K562 (cell line): Measurements from ENCODE around the gene ATP5F1C. TPM values are rescaled to one million over a fixed set of nuclear protein-coding genes. Genes with fewer than 3 reads are reported as not detected.

Experiments used
- ARID1B ChIP-seq: fragments of 450-650 bp; IDR thresholded peaks from 2 replicates; pipeline ENCODE4 v1.6.1; 2016; ENCODE audit warnings: antibody characterized with exemption, mild to moderate bottlenecking, inconsistent platforms
- CUX1 ChIP-seq: fragments of 200-800 bp; sonication (Bioruptor generic); IDR thresholded peaks from 2 replicates; pipeline ENCODE4 v1.6.1; 2016; ENCODE audit warnings: missing genetic modification characterization, missing compliant biosample characterization
- ELF2 ChIP-seq: fragments of 250-450 bp; sonication (Bioruptor Pico); IDR thresholded peaks from 2 replicates; pipeline ENCODE4 v1.5.0; 2021; ENCODE audit warnings: mild to moderate bottlenecking
- MNT ChIP-seq, 2 experiments: fragments of 450-650 bp; conservative IDR thresholded peaks; 2 replicates each; pipeline ENCODE4 v1.6.1; 2017; ENCODE audit warnings: mild to moderate bottlenecking in 2 of 2, moderate library complexity in 2 of 2
- NFIX ChIP-seq: fragments of 250-450 bp; sonication (Bioruptor Pico); IDR thresholded peaks from 2 replicates; pipeline ENCODE4 v1.4.0; 2020; ENCODE audit warnings: low read depth, mild to moderate bottlenecking, moderate library complexity
- PHB ChIP-seq: fragments of 250-450 bp; sonication (Bioruptor Pico); IDR thresholded peaks from 2 replicates; pipeline ENCODE4 v1.5.0; 2021
- PHF21A ChIP-seq: fragments of 450-650 bp; IDR thresholded peaks from 2 replicates; pipeline ENCODE4 v1.6.1; 2017; ENCODE audit warnings: low read depth, borderline replicate concordance
- POLR2AphosphoS2 ChIP-seq: IDR thresholded peaks from 2 replicates; pipeline ENCODE4 v1.6.1; 2012; ENCODE audit warnings: low read length, improper control_type of control experiment
- PRMT5 ChIP-seq: sonication (generic); formaldehyde crosslinking; IDR thresholded peaks from 2 replicates; pipeline ENCODE4 v1.5.0; 2020; ENCODE audit warnings: missing genetic modification reagents
- RFX5 ChIP-seq: IDR thresholded peaks from 2 replicates; pipeline ENCODE4 v1.6.1; 2011; ENCODE audit warnings: low read depth, mild to moderate bottlenecking, improper control_type of control experiment, low read length
- SIRT6 ChIP-seq: IDR thresholded peaks from one replicate; pipeline ENCODE4 v1.6.1; 2012; ENCODE audit warnings: low read depth, mild to moderate bottlenecking, control low read depth, inconsistent platforms, low read length, moderate library complexity
- SMAD4 ChIP-seq: fragments of 250-450 bp; sonication (Bioruptor Pico); conservative IDR thresholded peaks from 2 replicates; pipeline ENCODE4 v1.8.0; 2021; ENCODE audit warnings: inconsistent platforms, mild to moderate bottlenecking, moderate library complexity
- SMARCC2 ChIP-seq: fragments of 450-650 bp; IDR thresholded peaks from 2 replicates; pipeline ENCODE4 v1.6.1; 2017; ENCODE audit warnings: antibody characterized with exemption, moderate library complexity, mild to moderate bottlenecking, low read depth
- TCFL5 ChIP-seq: fragments of 250-450 bp; sonication (Bioruptor Pico); conservative IDR thresholded peaks from 2 replicates; pipeline ENCODE4 v1.6.1; 2021; ENCODE audit warnings: mild to moderate bottlenecking, moderate library complexity, matching md5 sums
- TGIF2 ChIP-seq: sonication (generic); formaldehyde crosslinking; IDR thresholded peaks from 2 replicates; pipeline ENCODE4 v1.8.1; 2022; ENCODE audit warnings: mild to moderate bottlenecking, missing genetic modification reagents, moderate library complexity
- ZBTB17 ChIP-seq: fragments of 450-650 bp; formaldehyde crosslinking; IDR thresholded peaks from 2 replicates; pipeline ENCODE4 v1.4.0; 2020; ENCODE audit warnings: mild to moderate bottlenecking
- ZBTB26 ChIP-seq: fragments of 450-650 bp; formaldehyde crosslinking; IDR thresholded peaks from 2 replicates; pipeline ENCODE4 v1.4.0; 2022; ENCODE audit warnings: missing genetic modification characterization
- ZBTB9 ChIP-seq: fragments of 450-650 bp; formaldehyde crosslinking; IDR thresholded peaks from 2 replicates; pipeline ENCODE4 v1.4.0; 2020; ENCODE audit warnings: mild to moderate bottlenecking, moderate library complexity
- ZNF12 ChIP-seq: sonication (generic); formaldehyde crosslinking; IDR thresholded peaks from 2 replicates; pipeline ENCODE4 v1.4.0; 2020; ENCODE audit warnings: mild to moderate bottlenecking, missing genetic modification reagents
- polyA plus RNA-seq, 8 experiments: library from polyadenylated mRNA; depleted of rRNA in 4 of 8; stranded (reverse) in 5 of 8; unstranded in 3 of 8; fragments of >200 nt; fragmentation: Nextera tagmentation in 2 of 8; fragmentation: Illumina TruSeq in 1 of 8; extraction: Ambion mirVana in 2 of 8; extraction: Trizol in 1 of 8; gene quantifications; 2 replicates each; pipeline versions ENCODE4 v1.2.1 to v1.2.3, GENCODE V29; 2011 to 2014; ENCODE audit warnings: inconsistent platforms in 1 of 8, missing spikeins in 1 of 8
- total RNA-seq, 7 experiments: library from RNA; depleted of rRNA in 6 of 7; stranded (reverse); fragments of >200 nt in 6 of 7; fragmentation: Illumina TruSeq in 2 of 7; extraction: Trizol in 2 of 7; gene quantifications; 2 replicates each; pipeline versions ENCODE4 v1.2.1 to v1.2.3, GENCODE V29; 2011 to 2021; ENCODE audit warnings: low replicate concordance in 1 of 7

ATP5F1C gene
- total and polyA plus RNA-seq, 9 of the 15 experiments (the other 6 are each of a cell fraction or from before 2014, with no cell fraction given): 389 to 1,475 (median 559) TPM

GRCh38 chr10:7818295-7819120 lies 30.5 kb downstream of the ATP5F1C start, which contains the start of gene TAF3 (continued):
- TF ChIP-seq ELF2 (CRISPR knock-in tag) (peak; percentile 94), ARID1B (peak; percentile 48; the same call in 1 of the 2 replicates), ZBTB26 (0 out of 2 replicates have a peak, but pooled peaks have one; percentile 15), TGIF2 (CRISPR knock-in tag) (peak; percentile 61; the same call in 1 of the 2 replicates), SMARCC2 (no peak), MNT (conservative IDR thresholded peaks at IDR 0.05) (peak; percentile 75 to 85), CUX1 (CRISPR knock-in tag) (no peak), SIRT6 (no peak), PRMT5 (CRISPR knock-in tag) (no peak), TCFL5 (CRISPR knock-in tag) (no peak), NFIX (no peak), POLR2AphosphoS2 (no peak), ZNF12 (CRISPR knock-in tag) (no peak), ZBTB17 (CRISPR knock-in tag) (peak; percentile 100), RFX5 (no peak), PHF21A (peak; percentile 92), SMAD4 (CRISPR knock-in tag) (peak; percentile 46; the same call in 1 of the 2 replicates), PHB (no peak), ZBTB9 (CRISPR knock-in tag) (peak; percentile 91)
